ENCODE results near the gene SLC6A6. TPM values are rescaled to one million over a fixed set of nuclear protein-coding genes. Genes with fewer than 3 reads are reported as not detected.

Gene SLC6A6
- total and polyA plus RNA-seq, 10 of the 15 experiments (the other 5 are each of a cell fraction or from before 2014, with no cell fraction given) = 5.6 to 47.0 (median 20.2) TPM

DNA sequence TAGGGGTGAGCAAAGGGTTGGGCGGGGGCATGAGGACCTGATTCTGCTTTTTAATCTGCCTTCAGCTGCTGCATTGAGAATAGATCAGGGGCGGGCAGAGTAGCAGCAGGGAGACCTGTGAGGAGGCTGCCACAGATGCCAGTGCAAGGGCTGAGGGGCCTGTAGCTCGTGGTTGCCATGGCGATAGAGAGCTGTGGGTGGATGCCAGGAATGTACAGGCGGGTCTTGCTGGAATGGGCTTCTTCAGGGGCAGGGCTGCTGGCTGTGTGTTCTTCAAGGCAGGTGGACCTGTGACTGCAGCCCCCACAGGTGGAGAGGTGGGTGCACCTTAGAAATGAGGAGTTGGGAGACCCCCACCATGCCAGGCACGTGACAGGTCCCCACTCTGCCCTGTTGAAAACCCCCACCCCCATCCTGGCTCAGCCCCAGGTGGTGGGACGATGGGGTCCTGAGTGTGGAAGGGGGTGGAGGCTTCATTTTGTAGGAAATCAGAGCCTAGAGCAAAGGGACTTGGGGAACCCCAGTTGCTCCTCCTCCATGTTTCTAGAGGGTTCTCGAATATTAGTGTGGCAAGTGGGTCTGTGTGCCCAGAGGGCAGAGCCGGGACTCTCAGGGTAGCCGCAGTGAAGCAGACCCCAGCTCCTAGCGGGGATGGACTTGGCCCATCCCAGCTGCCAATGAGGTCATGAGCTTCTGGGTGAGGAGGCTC, 38.3 kb downstream of the SLC6A6 start:
- 81% methylated on average over 11 of the region's 11 CpGs for WGBS (ENCODE audit: insufficient coverage, insufficient replicate concordance, low lambda C conversion rate, missing lambda C conversion rate)
- no peak for TF ChIP-seq MTA2 (IDR thresholded peaks at IDR 0.05; ENCODE audit: low read depth)
- TF ChIP-seq CBX5 (IDR thresholded peaks at IDR 0.05; ENCODE audit: low read depth) = no peak
- TF ChIP-seq MEF2B (IDR thresholded peaks at IDR 0.05; ENCODE audit: partially characterized antibody, poor library complexity, severe bottlenecking) = no peak
- no peak for TF ChIP-seq CHD2 (IDR thresholded peaks at IDR 0.05; ENCODE audit: borderline replicate concordance, low read depth, low read length)
- no peak for TF ChIP-seq IRF4 (IDR thresholded peaks at IDR 0.05; ENCODE audit: low read depth, low read length)
- TF ChIP-seq ZSCAN29 (IDR thresholded peaks at IDR 0.05) = no peak
- no peak for TF ChIP-seq BCL11A (IDR thresholded peaks at IDR 0.05; ENCODE audit: low read depth, low read length)
- TF ChIP-seq TAF1 (IDR thresholded peaks at IDR 0.05; ENCODE audit: borderline replicate concordance, low read depth, low read length) = no peak
- TF ChIP-seq RUNX3 (IDR thresholded peaks at IDR 0.05; ENCODE audit: low read length) = no peak
- BruUV-seq (replicated peaks) = no TSS peak
- CTCF ChIA-PET = interaction anchor here (0.6 to 2.7 kb wide), 3 partner anchors 27 to 326 kb away, joined by 3 to 12 read pairs (median 4); no protein-coding TSS in a partner anchor
- H3K4me1 ChIP-seq (ENCODE audit: control insufficient read depth, insufficient read depth, low read length) = peaks cover 13% of the 10 kb centered on the region
- no peak for FAIRE-seq
- RAD21 ChIA-PET (ENCODE audit: unreplicated experiment) = interaction anchor here (1.8 kb wide), 1 partner anchor 9 kb away, joined by 4 read pairs; no protein-coding TSS in a partner anchor
- H3K79me2 ChIP-seq (ENCODE audit: control insufficient read depth, insufficient read depth, low read length) = peaks cover 9% of the 10 kb centered on the region
- intact Hi-C loops (cut with micrococcal nuclease; ENCODE audit: unreplicated experiment) (no loop called here), in situ Hi-C loops (cut with MboI) (no loop called here)
- no peak for DNase-seq (ENCODE audit: low read depth, low spot score)
- no peak overlapping the region for H3K4me2 ChIP-seq (ENCODE audit: control insufficient read depth, insufficient read depth)
- no peaks in the 10 kb centered on the region for H3K9me3 ChIP-seq (replicated peaks; ENCODE audit: control insufficient read depth, insufficient read depth, low read length)
- H3K36me3 ChIP-seq (ENCODE audit: control insufficient read depth in 2 of 2, insufficient read depth in 2 of 2, low read length in 1 of 2) = peaks cover 6 to 8% of the 10 kb centered on the region in 2 experiments; a peak in 3 of 4 replicates
- no peak overlapping the region for H2AFZ ChIP-seq (ENCODE audit: control insufficient read depth, low read depth, low read length)
- ATAC-seq = no peak; the same call in 2 of the 3 replicates
- H3K27me3 ChIP-seq (replicated peaks in 1 of 2; ENCODE audit: control insufficient read depth in 2 of 2, insufficient read depth in 2 of 2, low read length in 1 of 2) = no peaks in the 10 kb centered on the region
- POLR2A ChIA-PET = no interaction called here
- no peaks in the 10 kb centered on the region for H4K20me1 ChIP-seq (ENCODE audit: control insufficient read depth, insufficient read depth)
- H3K9ac ChIP-seq (ENCODE audit: control insufficient read depth, insufficient read depth, low read length) = no peak overlapping the region
- H3K4me3 ChIP-seq = no peak overlapping the region
- H3K27ac ChIP-seq (ENCODE audit: control insufficient read depth, insufficient read depth) = no peak overlapping the region
- SMC1A ChIA-PET (ENCODE audit: uncharacterized antibody, unreplicated experiment) = interaction anchor here (1.3 kb wide), 1 partner anchor 18 kb away, joined by 4 read pairs; no protein-coding TSS in a partner anchor

Measured in GM12878 (cell line).